Cardiac septum (tissue), 1 donor: Measurements from ENCODE around the gene CACNA1B. TPM values are rescaled to one million over a fixed set of nuclear protein-coding genes. Genes with fewer than 3 reads are reported as not detected.

Experiments
- DNase-seq: peaks from one replicate; pipeline ENCODE4 v3.0.0-alpha.2; 2020; ENCODE audit warnings: low spot score
- intact Hi-C: fragments of 100-400 bp; cut with DNase I; formaldehyde crosslinking; loops from one replicate; pipeline ENCODE4 v1.14.0; 2022
- total RNA-seq: library from RNA; stranded (reverse); fragmentation: NEBNext Ultra II Directional; extraction: Animal tissue kit (Norgen Biotek cat#: 25700); gene quantifications from one replicate; pipeline ENCODE4 v1.2.1, GENCODE V29; 2021
- donor health status: DM: no; HTN: no; CAD: no.

Gene CACNA1B
- total RNA-seq, 1 donor from 2014 or later, result 0.70 TPM

DNA sequence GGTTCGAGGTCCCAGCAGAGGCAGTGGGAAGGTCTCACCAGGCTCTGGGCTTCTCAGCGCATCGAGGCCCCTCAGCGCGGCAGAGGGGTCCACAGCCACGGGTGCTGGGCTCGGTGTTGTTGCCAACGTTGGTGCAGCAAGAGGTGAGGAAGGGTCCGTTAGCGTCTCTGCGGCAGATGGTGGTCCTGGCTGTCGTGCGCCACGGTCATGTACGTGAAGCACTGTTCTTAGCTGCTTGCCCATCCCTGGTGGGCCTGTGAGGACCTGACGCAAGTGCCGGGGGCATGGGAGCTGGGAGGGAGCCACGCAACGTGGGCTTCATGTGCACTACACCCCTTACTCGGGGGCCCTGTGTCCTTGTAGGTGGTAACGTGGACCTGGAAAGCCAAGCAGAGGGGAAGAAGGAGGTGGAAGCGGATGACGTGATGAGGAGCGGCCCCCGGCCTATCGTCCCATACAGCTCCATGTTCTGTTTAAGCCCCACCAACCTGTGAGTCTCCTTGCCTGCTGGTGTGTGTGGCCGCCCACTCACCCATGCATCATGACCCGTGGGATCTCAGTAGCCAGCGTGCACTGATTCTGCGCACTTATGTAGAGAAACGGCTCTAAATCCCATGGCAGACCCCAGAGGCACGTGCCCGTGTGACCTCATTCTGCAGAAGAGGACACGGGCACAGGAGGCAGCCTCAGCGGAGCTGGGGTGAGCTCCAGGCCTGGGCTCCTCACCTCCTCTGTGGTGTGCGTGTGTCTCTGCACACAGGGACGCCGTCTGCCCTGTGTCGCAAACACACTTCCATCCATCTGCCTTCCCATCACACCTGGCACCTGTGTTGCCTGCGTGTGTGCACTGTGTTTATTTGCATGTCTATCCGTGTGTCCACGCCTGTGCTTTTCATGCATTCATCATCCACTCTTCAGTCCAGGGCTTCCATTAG is 166.1 kb downstream of the CACNA1B start:
- intact Hi-C loops, result no loop called here
- DNase-seq, result peak; percentile 54

DNA sequence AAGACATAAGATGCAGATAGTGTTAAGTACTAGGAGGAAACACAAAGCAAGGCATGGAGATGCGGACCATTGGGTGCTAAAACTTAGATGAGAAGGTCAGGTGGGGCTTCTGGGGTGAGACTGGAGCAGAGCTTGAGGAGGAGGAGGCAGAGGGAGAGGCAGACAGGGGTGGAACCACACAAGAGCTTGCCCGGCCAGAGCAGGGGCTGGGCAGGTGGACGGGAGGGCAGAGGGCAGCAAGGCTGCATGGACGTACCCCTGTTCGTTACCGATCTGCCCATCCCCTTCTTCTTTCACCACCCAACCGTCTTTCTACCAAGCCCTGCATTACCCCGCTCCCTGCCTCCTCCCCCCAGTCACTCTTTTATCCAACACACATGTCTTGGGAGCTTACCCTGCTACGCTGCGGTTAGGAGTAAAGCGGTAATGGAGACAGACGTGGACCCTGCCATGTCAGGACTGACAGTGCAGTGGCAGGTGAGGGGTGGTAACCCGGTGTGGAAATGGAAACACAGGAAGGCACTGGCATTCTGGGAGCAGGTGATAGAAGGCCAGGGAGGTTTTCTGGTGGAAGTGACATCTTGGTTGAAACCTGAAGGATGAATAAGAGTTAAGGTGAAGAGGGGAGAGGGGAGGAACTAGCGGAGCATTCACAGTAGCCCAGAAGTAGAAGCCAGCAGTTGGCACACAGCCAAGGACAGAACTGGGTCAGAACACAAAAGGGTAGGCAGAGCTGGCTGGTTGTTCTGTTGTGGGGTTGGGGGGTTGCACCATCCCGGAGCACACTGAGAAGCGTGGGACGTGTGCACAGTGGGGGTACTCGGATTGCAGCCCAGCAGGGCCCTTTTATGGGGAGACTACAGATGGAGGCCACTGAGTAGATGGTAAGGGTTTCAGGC is 167.2 kb downstream of the CACNA1B start:
- peak; percentile 43 for DNase-seq
- intact Hi-C loops, result no loop called here

DNA sequence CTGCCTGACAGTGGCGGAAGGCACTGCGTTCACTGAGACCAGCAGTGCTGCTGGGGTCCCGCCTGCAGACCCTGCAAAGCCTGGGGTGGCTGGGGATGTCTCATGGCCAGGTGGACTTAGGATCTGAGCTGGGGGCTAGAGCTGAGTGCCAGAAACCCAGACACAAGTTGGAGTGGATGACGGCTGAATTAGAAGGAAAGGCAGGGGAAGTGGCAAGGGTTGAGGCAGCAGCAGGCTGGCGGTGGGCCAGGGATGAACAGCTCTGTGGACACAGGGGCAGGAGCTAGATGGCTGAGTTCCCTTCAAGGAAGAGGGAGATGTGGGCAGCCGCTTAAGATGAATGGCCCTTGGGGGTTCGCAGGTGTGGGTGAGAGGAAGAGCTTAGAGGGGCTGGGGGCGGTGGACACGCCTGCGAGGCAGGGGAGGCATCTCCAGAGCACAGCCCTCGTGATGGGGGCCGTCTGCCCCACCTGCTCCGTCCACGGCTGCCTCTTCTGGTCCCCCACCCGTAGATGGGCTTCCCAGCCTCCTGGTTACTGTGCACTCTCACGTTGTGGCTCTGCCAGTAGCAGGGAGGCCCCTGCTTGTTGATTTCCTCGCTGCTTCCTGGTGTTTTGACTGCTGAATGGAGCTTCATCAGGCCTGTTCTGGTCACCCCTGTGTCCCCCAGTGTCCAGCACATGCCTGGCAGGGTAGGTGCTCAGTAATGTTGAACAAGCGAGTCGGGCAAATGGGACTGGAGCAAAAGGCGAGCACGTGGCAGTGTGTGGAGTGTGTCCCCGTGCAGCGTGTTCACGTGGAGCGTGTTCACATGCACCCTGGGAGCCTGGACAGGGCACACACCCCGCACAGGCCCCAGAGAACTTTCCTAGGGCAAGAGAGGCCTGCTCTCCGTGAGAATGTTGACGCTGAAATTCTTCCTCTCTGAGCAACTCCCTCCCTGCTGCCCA is 168.2 kb downstream of the CACNA1B start:
- intact Hi-C loops, result no loop called here
- DNase-seq, result peak; percentile 62

DNA sequence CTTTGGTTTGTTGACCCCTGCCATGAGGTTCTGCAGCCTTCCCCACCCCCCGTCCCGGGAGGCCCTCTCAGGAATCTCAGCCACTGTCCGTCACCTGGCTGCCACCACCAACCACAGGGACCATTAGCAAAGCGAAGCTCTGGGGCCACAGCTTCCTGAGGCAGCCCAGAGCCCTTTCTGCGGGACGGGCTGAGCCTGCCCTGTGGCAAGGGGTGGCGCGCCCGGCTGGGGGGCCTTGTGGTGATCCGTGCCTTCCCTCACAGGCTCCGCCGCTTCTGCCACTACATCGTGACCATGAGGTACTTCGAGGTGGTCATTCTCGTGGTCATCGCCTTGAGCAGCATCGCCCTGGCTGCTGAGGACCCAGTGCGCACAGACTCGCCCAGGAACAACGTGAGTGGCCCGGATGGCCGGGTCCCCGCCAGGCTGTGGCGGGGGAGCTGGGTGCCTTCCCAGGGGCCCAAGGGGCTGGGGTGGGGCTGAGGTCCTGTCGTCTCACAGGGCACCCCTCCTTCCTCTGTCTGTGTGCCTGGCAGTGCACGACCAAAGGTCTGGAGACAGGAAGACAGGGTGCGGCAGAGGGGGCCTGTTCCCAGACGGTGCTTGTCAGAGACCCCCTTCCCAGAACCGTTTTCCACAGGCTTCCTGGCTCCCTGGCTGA is 169.2 kb downstream of the CACNA1B start:
- intact Hi-C loops, result no loop called here
- peak; percentile 50 for DNase-seq

DNA sequence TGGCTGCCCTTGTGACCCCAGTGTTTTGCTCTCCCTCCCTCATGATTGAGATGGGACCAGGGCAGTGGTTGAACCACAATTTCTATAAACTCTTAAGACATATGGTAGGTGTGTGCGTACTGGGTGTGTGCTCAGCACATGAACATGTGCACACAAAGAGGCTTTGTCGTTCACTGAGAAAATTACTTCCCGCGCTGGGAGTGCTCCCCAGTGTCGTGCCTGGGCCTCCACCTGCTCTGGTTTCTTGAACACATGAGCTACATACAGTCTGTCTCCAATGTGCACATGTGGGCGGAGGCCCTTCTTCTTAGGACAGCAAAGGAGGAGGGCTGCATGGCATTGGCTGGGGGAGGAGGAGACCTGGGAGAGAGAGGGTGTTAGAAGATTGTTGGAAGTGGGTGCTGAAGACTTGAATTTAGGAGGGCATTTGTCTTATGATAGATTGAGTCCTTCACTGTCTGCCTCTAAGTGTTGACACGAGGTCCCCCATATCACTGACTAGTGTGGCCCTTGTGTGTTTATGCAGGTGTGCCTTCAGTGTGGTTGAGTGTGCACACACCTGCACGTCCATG is 170.0 kb downstream of the CACNA1B start:
- intact Hi-C loops, result no loop called here
- peak; percentile 19 for DNase-seq

DNA sequence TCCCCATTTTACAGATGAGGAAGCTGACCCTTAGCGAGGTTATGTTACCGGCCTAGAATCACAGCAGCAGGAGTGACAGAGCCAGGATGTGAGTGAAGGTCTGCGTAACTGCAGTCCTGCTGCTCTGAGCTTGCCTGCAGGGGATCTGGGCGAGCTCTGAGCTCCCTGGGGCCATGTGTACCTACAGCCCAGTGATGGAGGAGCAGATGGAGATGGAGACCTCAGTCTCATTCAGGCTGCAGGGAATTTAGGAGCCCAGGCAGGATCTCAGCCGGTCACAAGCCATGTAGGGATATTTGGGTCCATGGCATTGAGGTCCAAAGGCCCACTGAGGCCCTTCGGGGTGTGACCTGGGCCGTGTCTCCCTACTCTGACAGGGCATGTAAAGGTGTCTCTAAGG is 170.6 kb downstream of the CACNA1B start:
- intact Hi-C loops, result no loop called here
- peak; percentile 41 for DNase-seq

DNA sequence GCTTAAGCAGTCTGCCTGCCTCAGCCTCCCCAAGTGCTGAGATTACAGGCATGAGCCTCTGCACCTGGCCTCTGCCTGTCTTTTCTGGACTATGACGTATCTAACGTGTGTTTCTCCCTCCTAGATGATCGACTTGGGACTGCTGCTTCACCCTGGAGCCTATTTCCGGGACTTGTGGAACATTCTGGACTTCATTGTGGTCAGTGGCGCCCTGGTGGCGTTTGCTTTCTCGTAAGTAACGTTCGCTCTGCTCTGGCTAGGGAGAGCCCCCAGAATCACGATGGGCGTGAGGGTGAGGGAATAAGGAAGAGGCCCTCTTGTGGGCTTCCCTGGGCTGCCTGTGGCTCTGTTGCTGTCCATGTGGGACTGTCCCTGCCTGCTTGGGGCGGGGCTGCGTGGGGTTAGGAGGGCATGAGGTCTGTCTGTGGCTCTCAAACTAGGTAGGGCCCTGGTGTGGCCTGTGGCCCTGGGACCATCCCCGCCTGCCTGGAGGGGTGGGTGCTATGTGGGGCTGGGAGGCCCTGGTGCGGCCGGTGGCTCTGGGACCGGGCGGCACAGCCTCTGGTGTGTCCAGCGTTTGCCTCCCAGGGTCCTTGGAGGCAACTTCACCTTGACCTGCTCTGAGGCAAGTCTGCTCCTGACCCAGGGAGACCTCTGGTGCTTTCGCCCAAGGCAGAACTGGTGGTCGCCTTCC is 171.7 kb downstream of the CACNA1B start:
- peak; percentile 66 for DNase-seq

DNA sequence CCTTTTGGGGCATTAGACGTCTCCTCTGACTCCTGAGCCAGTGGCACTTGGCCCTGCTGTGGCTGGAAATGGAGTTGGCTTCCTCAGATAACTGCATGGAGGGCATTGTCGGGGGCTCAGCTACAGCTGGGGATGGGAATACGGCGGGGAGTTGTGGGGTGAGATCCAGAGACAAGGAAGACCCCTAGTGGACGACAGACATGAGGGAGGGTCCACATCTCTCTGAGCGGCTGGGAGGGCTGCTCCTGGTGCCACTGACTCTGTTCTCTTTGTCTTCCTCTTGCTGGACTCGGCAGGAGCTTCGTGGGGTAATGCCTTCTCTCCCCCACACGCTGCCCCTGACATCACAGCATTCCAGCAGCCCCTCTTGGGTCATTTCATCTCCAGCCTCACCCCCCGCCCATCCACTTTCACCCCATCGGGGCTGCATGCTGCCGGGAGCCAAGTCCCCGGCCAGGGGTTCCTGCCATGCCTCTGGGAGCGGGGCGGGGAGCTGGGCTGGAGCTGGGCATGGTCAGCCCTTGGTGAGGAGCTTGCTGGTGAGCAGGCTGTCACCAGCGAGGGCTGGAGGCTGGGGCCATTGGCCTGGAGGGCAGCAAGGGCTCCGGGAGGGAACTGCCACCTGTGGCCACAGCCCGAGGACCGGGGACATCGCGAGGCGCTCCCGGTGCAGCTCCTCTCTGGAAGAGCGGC is 172.3 kb downstream of the CACNA1B start:
- intact Hi-C loops, result no loop called here
- DNase-seq, result peak; percentile 68

More for the DNA sequence above, 171.7 kb downstream of the CACNA1B start:
- intact Hi-C loops, result no loop called here

DNA sequence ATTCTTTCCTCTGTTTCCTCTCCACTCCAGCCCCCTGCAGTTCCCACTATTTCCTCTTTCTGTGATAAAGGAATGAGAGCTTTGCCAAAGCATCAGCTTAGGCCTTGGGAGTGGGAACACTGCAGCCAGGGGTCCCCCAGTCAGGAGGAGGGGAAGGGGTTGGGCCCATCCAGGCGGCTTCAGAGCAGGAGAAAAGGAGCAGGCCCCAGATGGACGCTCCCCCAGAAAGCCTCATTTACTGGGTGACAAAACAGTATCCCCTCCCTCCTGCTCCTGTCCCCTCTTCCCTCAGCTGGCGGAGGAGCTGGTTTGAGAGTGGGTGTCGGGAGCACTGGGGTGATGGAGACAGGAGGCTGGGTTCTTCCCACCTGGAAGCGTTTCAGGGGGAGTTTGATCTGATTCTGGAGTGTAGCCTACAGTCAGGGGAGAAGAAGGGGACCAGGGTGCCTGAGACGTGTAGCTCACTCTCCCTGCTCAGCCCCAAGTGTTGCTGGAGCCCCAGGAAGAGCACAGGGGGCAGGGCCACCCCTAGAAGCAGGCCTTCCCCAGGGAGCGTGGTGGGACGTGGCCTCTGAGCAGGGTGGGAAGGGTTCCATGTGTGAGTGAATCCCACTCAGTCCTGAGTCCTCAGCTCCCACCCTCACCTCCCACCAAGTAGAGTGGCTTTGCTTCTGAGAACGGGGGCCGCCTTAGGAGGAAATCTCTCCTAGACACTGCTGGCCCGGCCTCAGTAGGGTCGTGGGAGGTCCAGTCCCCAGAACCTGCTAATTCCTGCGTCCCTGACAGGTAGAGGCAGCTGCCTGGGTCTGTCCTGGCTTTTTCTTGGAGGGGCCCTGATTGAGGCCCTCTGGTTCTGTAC is 173.1 kb downstream of the CACNA1B start:
- DNase-seq, result peak; percentile 44
- intact Hi-C loops, result no loop called here

DNA sequence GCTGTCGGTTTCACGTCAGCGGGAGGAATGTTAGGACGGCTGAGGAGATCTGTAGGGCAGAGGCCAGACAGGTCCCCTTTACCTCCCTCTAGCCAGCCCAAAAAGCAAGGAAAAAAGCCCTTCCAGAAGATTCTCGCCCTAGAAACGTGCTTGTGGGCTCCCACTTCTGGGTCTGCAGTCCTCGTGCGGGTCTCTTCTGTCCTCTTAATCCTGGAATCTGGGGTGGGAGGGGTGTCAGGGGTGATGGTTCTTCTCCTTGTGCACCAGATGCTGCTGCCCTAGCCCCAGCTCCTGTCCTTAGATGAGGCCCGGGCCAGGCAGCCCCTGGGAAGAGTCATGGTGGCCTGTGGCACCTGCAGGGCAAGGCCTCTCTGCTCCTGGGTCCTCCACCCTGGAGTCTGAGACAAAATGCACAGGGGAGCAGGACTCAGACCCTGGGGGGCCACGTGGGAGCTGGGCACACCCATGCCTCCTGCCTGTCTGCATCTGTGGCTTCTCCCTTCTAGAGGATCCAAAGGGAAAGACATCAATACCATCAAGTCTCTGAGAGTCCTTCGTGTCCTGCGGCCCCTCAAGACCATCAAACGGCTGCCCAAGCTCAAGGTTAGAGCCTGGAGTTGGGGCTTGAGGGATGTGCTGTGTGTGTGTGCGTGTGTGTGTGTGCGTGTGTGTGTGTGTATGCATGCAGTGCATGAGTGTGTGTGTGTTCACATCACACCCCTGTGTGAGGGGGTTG is 174.2 kb downstream of the CACNA1B start:
- intact Hi-C loops, result no loop called here
- DNase-seq, result peak; percentile 33

DNA sequence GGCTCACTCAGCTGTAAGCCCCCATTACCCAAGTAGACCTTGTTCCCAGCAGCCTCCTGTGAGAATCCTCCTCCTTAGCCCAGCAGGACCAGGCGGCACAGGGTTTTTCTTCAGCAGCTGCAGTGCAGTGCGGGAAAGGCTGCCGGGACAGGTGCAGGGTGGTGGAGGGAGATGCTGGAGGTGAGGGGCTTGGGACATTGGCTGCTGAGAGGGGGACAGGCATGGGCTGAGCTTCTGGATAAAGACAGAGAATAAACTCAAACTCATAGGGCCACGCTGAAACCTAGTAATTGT is 174.7 kb downstream of the CACNA1B start:
- intact Hi-C loops, result no loop called here
- DNase-seq, result peak; percentile 36

DNA sequence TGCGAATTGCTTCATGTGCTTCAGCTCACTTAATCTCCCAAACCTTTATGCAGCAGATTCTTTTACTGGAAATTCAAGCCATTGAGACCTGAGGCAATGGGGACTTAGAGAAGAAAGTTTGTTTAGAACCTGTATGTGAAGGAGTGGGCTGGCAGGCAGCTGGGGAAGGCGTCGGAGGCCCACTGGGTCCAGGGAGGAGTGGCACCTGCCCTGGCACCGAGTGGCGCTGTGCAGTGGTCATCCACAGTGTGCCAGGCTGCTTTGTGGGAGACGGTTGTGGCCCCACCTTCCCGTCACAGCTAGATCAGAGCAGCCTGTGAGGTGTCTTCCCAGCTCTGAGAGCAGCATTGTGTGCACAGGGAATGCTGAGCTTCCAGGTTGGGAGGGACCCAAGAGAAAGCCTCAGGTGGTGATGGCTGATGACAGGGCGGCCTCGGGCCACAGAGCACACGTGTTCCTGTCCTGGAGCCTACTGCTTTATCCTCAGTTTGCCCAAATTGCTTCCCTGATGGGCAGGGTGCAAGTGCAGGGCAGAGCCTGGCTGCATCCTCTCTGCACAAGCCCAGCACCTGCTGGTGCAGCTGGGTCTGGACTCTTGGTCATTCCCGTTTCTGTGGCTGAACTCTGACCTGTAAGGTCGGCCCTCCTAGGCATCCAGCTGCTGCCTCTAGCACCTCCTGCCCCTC is 175.2 kb downstream of the CACNA1B start:
- intact Hi-C loops, result no loop called here
- peak; percentile 49 for DNase-seq

DNA sequence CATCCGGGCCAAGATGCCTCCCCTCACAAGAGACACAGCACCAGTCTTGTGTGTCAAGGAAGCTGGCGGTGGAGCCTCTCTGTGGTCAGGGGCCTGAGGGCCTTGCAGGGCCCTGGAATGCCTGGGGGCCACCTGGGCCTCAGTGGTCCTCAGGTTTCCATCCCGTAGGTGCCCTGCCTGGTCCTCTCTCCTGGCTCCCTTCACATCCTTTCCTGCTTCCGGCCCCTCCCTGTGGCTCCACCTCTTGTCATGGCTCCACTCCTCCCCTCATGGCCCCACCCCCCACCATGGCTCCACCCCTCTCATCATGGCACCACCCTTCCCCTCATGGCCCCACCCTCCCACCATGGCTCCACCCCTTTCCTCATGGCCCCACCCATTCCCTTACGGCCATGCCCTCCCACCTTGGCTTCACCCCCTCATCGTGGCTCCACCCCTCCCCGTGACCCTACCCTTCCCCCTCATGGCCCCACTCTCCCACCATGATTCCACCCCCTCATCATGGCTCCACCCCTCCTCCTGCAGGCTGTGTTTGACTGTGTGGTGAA is 175.8 kb downstream of the CACNA1B start:
- DNase-seq, result peak; percentile 33
- intact Hi-C loops, result no loop called here

DNA sequence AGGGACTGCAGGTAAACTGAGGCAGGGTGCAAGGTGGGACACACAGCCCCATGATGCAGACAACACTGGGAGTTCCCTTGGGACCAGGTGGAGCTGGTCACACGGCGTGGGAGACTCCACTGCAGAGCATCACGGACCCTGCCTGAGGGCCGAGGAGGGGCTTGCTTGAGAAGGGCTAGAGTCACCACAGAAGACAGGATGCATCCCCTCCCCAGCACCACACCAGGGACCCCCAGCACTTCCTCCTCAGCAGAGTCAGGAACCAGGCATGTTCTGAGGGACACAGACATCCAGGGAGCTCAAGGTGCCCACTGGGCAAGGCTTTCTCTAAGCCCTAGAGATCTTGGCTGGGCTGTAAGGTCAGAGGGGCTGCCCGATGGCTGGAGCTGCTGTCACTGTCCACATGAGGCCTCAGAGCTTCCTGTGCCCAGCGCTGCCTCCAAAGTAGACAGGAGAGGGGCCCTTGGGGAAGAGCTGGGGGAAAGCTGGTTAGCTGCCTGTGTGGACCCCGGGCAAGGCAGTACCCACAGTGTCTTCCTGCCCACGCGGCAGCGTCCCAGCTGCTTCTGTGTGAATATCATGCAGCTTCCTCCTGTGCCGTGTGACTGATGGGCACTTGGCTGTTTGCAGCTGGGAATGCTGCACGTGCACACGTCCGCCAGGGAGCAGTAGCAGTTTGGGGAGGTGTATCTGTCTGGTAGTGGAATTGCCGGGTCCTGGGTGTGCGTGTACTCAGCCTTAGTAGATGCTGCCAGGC is 176.6 kb downstream of the CACNA1B start:
- intact Hi-C loops, result no loop called here
- DNase-seq, result peak; percentile 64
